GM21381 (cell line): ENCODE measurements around the gene ANKRD12.
"Not testable (repeated sequence)": the region's sequence is repeated elsewhere in the genome, so short reads cannot be mapped to it uniquely, and the experiment has no call there.

Experiments used
- ATAC-seq: cut with Tn5 transposase; IDR thresholded peaks from one replicate; pipeline ENCODE4 v1.9.1; 2021; ENCODE audit warnings: mild to moderate bottlenecking, moderate library complexity; ENCODE audit not compliant: unreplicated experiment

The ANKRD12 gene

GRCh38 chr18:9140381-9140780 lies 3.8 kb downstream of the ANKRD12 start:
- no peak for ATAC-seq

DNA sequence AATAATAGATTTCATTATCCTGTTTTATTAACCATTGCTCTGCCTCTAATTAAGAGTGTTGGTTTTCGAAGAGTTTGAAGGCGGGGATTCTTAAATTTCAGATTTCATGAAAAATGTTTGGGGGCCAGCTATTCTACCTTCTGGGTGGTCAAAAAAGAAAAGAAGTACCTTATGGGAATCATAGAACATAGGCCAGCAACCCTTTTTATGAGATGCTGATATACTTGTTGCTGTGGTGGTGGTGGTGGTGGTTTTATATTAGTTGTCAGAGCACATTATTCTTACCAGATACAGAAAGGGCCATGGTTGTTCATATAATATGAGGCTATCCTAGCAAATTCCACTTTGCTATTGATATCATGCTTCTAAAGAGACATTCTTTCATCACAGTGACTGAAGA lies 4.4 kb downstream of the ANKRD12 start:
- no peak for ATAC-seq

DNA sequence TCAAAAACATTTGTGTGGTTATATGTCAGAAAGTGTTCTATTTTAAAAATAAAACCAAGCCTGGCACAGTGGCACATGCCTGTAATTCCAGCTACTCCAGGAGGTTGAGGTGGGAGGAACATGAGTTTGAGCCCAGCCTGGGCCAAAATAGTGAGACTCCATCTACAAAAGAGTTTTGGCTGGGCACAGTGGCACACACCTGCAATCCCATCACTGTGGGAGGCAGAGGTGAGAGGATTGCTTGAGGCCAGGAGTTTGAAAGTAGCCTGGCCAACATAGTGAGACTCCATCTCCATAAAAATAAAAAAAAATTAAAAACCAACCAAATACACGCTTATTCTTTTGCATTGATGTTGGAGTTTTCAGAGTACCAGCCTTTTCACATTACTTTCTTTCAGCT lies 9.6 kb downstream of the ANKRD12 start:
- no peak for ATAC-seq

DNA sequence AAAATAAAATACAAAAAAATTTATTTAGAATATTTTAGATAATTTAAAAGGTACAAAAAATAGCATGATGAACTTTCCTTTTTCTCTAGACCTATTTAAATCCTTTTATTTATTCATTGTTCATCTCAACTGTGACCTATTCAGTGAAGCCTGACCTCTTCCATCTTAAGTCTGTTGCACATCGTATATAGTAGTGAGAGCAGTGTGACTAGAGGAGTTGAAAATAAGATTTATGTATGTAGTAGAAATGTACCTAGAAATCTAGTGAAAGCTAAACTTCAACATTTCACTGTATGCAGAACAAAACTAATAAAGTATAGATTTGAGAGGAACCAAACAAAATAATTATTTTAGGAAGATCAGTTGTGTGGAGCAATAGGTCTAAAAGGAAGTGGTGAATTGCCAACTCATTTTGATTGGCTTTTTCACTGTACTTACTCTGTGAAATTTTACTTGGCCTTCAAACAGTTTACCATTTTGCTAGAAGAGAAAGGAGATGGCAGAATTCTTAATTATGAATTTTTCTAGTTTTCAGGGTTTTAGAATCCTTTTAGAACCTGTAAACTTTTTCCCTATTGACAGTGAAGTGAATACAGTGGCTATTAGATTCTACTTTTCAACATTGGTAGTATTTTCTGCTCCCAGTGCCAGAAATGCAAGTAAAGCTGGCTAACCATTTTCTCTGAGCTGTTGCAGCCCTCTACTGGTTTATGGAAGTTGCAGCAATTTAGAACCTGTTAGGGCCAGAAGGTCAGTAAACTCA lies 11.0 kb downstream of the ANKRD12 start:
- ATAC-seq = no peak

DNA sequence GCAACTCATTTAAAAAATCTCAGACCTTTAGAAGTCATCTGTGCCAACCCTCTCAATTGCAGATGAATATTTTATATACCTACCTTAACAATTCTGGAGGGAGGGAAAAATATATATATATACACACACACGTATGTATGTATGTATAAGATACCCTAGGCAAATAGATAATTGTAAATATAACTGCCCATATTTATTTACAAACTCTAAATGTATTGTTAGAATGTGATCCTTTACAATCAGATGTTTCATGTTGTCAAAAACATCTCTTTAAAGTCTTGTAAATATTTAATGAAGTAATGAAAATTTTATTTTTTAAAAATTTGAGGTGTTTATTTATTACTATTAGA lies 11.6 kb downstream of the ANKRD12 start:
- ATAC-seq = no peak

DNA sequence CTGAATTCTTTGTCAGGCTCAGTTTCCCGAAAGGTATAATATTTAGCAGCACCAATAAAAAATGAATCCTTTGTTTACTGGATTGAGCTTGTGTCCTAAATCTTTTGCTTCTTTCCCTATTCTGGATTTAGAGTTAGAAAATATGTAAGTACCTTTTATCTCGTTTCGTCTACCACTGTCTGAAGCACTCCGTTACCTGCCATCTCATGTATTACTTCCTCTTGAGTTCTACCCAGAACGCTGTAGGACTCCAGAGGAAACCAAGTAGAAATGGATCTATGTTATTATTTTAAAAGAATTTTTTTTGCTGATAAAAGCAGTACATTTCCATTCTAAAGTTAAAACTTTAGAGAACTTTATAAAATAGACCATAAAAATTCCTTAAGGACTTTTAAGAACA lies 13.5 kb downstream of the ANKRD12 start:
- no peak for ATAC-seq

GRCh38 chr18:9153256-9153655 lies 16.7 kb downstream of the ANKRD12 start:
- no peak for ATAC-seq

GRCh38 chr18:9156604-9157249 lies 20.1 kb downstream of the ANKRD12 start:
- ATAC-seq = no peak

DNA sequence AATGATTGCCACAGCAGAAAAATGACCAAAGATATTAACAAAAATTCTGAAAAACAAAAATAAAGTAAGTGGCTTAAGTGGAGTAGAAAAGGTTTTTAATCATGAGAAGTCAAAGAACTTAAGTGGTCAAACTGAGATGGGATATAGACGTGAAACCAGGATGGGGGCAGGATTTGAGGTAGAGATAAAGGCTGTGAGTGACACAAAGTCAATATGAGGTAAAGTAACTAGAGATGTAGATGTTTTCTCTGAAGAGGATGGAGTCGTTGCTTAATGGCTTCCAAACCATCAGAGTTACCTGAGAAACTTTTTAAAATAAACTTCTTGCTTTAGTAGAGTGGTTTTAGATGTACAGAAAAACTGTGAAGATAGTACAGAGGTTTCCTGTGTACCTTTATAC lies 21.2 kb downstream of the ANKRD12 start:
- no peak for ATAC-seq

DNA sequence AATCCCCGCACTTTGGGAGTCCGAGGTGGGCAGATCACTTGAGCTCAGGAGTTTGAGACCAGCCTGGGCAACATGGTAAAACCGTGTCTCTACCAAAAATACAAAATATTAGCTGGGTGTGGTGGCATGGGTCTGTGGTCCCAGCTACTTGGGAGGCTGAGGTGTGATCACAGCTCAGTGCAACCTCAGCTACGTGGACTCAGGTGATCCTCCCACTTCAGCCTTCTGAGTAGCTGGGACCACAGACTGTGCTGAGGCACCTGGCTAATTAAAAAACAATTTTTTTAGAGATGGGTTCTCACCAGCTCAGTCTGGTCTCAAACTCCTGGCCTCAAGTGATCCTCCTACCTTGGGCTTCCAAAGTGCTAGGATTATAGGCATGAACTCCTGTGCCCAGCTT lies 23.4 kb downstream of the ANKRD12 start:
- ATAC-seq = no peak

DNA sequence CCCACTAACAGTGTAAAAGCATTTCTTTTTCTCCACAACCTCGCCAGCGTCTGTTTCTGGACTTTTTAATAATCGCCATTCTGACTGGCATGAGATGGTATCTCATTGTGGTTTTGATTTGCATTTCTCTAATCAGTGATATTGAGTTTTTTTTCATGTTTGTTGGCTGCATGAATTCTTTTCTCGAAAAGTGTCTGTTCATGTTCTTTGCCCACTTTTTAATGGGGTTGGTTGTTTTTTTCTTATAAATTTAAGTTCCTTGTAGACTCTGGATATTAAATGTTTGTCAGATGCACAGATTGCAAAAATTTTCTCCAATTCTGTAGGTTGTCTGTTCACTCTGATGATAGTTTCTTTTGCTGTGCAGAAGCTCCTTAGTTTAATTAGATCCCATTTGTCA lies 26.1 kb downstream of the ANKRD12 start:
- ATAC-seq = not testable (repeated sequence)

GRCh38 chr18:9164149-9164548 lies 27.6 kb downstream of the ANKRD12 start:
- ATAC-seq = not testable (repeated sequence)

GRCh38 chr18:9165883-9166282 lies 29.3 kb downstream of the ANKRD12 start:
- not testable (repeated sequence) for ATAC-seq

- not testable (repeated sequence) for ATAC-seq
Measured at GRCh38 chr18:9169515-9169914, 32.9 kb downstream of the ANKRD12 start.

- not testable (repeated sequence) for ATAC-seq
Measured at GRCh38 chr18:9171919-9172318, 35.3 kb downstream of the ANKRD12 start.

DNA sequence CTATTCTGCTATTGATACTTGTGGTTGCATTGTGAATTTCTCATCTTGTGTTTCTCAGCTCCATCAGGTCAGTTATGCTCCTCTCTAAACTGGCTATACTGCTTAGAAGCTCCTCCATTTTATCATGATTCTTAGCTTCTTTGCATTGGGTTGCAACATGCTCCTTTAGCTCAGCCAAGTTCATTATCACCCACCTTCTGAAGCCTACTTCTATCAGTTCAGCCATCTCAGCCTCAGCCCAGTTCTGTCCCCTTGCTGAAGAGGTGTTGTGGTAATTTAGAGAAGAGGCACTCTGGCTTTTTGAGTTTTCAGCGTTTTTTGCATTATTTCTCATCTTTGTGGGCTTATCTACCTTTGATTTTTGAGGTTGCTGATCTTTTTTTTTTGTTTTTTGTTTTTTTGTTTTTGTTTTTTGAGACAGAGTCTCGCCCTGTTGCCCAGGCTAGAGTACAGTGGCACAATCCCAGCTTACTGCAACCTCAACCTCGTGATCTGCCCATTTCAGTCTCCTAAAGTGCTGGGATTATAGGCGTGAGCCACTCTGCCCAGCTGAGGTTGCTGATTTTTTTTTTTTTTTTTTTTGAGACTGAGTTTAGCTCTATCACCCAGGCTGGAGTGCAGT lies 36.0 kb downstream of the ANKRD12 start:
- ATAC-seq = no peak

DNA sequence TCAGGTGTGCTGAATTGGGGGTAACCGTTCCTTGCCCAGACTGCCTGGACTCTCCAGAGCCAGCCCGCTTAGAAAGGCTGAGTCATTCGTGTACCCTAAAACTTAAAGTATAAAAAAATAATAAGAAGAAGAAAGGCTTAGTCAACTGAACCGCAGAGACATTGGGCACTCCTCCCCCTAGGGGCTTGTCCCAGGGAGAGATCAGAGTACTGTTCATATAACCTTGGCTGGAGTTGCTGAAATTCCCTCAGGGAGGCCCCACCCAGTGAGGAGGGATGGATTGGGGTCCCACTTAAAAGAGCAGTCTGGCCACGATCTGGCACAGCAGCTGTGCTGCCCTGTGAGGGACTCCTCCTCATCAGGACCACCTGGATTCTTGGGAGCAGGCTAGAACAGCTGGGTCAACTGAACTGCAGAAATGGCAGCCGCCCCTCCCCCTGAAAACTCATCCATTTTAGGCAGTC lies 37.2 kb downstream of the ANKRD12 start:
- no peak for ATAC-seq

GRCh38 chr18:9174302-9174701 lies 37.7 kb downstream of the ANKRD12 start:
- ATAC-seq = no peak

DNA sequence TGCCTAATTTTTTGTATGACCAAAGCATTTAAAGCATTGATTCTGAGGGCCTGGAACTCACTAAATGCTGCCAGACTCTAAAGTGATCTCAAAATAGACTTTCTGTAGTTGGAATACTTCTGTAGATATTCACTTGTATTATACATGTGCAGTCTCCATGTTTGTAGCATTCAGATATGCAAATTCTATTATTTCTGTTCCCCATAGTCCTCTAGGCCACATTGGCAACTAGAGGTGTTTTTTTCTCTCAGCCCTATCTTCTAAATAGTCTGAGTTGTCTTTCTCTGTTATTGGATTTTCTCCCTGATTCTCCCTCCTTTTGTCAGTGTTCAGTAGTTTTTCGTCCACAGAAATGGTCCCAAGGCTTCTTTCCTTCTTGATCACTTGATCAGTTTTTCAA lies 38.5 kb downstream of the ANKRD12 start:
- ATAC-seq = no peak

DNA sequence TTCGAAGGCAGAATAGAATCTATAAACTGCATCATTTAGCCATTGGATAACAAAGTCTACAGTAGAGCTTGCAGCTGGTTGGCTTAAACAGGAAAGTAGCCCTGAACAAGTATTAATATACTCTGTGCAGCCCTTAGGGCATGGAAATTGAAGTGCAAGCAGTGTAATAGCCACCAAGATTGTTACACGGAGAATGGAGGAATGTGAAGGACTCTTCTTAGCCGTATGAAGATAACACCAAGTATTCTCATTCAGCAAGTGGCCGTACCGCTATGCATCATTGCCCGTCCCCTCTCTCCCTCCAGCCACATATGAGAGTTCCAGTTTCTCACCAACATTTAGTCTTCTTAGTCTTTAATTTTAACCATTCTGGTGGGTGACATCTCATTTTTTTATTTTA lies 40.5 kb downstream of the ANKRD12 start:
- no peak for ATAC-seq

GRCh38 chr18:9177466-9177865 lies 40.9 kb downstream of the ANKRD12 start:
- no peak for ATAC-seq

DNA sequence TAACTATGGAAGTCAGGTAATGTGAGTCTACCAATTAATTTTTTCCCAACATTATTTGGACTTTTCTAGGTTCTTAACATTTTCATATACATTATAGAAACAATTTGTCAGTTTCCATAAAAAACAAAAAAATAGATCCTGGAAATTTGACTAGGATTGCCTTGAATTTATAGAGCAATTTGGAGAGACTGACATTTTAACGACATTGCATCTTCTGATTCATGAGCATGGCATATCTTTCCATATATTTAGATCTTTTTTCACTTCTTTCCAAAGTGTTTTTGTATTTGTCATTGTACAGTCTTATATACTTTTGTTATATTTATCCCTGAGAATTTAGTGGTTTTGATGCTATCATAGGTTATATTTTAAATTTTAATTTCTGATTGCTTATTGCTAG lies 42.0 kb downstream of the ANKRD12 start:
- ATAC-seq = no peak
